ENCODE data around the gene ANKRD17.

ANKRD17 gene

DNA sequence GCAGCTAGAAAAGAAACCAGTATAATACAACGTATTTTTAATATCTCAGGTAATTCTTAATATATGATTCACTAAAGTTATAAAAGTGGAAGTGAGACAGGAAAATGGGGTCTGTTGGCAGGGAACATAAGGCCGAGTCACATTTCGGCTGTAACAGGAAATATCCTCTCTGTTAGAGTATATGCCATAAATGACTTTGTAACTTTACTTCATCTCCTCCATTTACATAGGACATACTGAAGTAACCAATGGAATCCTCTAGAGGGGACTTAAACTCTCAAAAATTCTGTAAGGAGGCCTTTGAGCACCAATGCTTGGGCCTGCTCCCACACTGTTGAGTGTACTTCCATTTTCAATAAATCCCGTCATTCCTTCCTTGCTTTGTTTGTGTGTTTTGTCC is 71.3 kb downstream of the ANKRD17 start:
- no peak for DNase-seq (ENCODE audit: low read depth)
- TF ChIP-seq, protein P1, sequence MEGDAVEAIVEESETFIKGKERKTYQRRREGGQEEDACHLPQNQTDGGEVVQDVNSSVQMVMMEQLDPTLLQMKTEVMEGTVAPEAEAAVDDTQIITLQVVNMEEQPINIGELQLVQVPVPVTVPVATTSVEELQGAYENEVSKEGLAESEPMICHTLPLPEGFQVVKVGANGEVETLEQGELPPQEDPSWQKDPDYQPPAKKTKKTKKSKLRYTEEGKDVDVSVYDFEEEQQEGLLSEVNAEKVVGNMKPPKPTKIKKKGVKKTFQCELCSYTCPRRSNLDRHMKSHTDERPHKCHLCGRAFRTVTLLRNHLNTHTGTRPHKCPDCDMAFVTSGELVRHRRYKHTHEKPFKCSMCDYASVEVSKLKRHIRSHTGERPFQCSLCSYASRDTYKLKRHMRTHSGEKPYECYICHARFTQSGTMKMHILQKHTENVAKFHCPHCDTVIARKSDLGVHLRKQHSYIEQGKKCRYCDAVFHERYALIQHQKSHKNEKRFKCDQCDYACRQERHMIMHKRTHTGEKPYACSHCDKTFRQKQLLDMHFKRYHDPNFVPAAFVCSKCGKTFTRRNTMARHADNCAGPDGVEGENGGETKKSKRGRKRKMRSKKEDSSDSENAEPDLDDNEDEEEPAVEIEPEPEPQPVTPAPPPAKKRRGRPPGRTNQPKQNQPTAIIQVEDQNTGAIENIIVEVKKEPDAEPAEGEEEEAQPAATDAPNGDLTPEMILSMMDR (IDR thresholded peaks at IDR 0.05; ENCODE audit: insufficient read depth, low read depth, low read length, missing control alignments): no peak
- no peak overlapping the region for H3K4me3 ChIP-seq (ENCODE audit: low read depth, low read length)

DNA sequence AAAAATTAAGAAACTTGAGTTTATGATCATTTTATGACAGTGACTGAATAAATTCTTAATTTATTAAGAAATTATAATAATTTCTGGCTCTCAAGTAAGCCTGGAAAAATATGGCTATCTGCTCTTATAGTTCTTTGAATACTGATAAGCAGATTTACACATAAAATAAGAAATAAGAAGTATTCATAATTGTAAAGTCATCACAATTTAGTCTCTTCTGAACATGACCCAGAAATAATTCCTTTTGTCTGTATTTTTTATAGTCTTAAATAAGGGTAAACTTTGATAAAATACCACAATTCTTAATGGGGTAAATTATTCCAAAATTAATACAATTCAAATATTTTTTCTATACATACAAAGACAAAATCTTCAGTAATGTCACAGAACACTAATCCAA is 72.7 kb downstream of the ANKRD17 start:
- no peak for DNase-seq (ENCODE audit: low read depth)
- no peak overlapping the region for H3K4me3 ChIP-seq (ENCODE audit: low read depth, low read length)
- TF ChIP-seq, protein P1 (IDR thresholded peaks at IDR 0.05; ENCODE audit: insufficient read depth, low read depth, low read length, missing control alignments): no peak

DNA sequence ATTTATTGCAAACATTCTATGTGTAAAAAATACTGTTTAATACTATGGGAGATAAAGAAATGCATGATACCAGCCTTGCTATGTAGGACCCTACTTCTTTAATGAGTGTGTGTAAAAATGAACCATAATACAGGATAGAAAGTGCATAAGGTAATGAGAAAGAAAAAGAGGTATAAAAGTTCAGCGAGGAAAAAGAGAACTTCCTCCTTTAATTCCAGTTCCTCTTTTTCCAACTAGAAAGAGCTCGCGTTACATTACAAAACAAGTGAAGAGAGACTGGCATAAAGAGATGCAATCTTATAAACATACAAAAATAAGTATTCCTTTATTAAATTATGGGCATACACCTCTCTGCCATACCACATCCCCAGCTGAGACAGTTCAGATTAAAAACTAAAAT is 77.4 kb downstream of the ANKRD17 start:
- H3K4me3 ChIP-seq (ENCODE audit: low read depth, low read length): no peak overlapping the region
- DNase-seq (ENCODE audit: low read depth): no peak
- TF ChIP-seq, protein P1 (IDR thresholded peaks at IDR 0.05; ENCODE audit: insufficient read depth, low read depth, low read length, missing control alignments): no peak

DNA sequence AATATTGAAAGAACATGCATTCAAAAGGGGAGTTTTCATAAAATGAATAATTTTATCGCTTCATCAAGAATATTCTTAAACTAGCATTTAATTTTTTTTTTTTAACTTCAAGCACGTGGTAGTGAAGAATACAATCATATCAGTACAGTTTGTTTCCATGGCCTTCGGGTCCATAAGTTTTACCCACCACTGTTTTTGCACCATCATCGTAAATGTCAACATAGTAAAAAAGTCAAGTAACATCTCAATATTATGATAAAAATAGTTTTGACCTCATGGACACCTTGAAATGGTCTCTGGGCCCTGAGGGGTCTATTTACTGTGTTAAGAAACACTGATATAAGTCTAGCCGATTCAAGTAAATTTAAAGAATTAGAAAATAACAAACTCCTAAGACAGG is 80.2 kb downstream of the ANKRD17 start:
- TF ChIP-seq, protein P1 (IDR thresholded peaks at IDR 0.05; ENCODE audit: insufficient read depth, low read depth, low read length, missing control alignments): no peak
- DNase-seq (ENCODE audit: low read depth): no peak
- H3K4me3 ChIP-seq (ENCODE audit: low read depth, low read length): no peak overlapping the region

DNA sequence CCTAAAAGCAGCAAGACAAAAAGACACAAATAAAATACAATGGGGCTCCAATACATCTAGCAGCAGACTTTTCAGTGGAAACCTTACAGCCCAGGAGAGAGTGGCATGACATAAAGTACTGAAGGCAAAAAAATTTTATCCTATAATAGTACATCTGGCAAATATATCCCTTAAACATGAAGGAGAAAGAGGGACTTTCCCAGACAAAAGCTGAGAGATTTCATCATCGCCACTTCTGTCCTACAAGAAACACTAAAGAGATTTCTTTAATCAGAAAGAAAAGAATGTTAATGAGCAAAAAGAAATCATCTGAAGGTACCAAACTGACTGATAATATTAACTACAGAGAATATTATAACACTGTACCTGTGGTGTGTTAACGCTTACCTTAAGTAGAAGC is 86.4 kb downstream of the ANKRD17 start:
- no peak for DNase-seq (ENCODE audit: low read depth)
- TF ChIP-seq, protein P1 (IDR thresholded peaks at IDR 0.05; ENCODE audit: insufficient read depth, low read depth, low read length, missing control alignments): no peak
- no peak overlapping the region for H3K4me3 ChIP-seq (ENCODE audit: low read depth, low read length)

DNA sequence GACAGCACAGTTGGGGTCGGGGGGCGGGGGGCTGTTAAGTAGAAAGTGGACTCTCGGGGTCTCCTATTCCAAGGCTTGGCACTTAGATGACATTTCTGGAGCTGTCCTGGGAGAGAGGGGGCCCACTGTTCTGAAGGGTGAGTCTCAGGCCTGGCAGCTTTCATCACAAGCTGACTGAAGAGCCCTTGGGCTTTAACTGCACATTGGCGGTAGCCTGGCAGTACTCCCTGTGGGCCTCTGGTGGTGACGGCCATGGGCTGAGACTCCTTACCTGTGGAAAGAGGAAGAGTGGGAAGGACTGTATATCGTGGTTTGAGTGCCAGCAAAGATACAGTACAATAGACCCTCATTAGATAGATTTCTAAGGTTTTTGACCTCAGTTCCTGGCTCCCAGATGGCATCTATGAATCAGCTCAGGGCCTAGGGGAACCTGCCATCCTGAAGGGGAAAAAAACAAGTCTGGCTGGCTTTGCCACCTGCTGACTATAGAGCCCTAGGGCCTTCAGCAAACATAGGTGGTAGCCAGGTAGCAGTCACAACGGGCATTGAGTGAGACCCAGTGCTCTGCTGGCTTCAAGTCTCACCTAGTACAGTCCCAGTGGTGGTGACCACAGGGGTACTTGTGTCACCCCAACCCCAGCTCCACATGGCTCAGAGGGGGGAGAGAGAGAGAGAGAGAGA is 87.9 kb downstream of the ANKRD17 start:
- no peak overlapping the region for H3K4me3 ChIP-seq (ENCODE audit: low read depth, low read length)
- no peak for DNase-seq (ENCODE audit: low read depth)
- TF ChIP-seq, protein P1 (IDR thresholded peaks at IDR 0.05; ENCODE audit: insufficient read depth, low read depth, low read length, missing control alignments): no peak

DNA sequence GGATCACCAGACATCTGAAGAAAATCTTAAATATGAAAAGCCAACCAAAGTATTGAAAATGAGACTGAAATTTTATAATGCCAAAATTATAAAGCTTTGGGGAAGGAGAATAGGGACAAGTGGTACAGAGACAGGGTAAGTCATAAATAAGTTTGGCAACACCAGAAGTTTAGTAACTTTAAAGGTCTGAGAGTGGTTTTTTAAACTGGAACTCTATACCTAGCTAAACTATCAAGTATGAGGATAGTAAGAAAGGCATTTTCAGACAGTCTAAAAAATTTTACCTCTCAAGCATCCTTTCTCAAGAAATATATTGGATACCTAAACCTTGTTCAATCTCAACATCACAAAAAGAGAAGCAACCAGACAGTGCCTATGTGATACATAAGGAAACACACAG is 92.4 kb downstream of the ANKRD17 start:
- H3K4me3 ChIP-seq (ENCODE audit: low read depth, low read length): no peak overlapping the region
- DNase-seq (ENCODE audit: low read depth): no peak
- TF ChIP-seq, protein P1 (IDR thresholded peaks at IDR 0.05; ENCODE audit: insufficient read depth, low read depth, low read length, missing control alignments): no peak

Data from GM12865 (cell line).